CD4-positive, alpha-beta T cell treated with Interleukin-2 at 100 ng/mL for 4 hours (primary cell): ENCODE results near the gene BPIFB2.

Experiments used
- DNase-seq: peaks from one replicate; pipeline ENCODE4 v3.0.0-alpha.2; 2020; ENCODE audit warnings: low spot score

Gene BPIFB2

DNA sequence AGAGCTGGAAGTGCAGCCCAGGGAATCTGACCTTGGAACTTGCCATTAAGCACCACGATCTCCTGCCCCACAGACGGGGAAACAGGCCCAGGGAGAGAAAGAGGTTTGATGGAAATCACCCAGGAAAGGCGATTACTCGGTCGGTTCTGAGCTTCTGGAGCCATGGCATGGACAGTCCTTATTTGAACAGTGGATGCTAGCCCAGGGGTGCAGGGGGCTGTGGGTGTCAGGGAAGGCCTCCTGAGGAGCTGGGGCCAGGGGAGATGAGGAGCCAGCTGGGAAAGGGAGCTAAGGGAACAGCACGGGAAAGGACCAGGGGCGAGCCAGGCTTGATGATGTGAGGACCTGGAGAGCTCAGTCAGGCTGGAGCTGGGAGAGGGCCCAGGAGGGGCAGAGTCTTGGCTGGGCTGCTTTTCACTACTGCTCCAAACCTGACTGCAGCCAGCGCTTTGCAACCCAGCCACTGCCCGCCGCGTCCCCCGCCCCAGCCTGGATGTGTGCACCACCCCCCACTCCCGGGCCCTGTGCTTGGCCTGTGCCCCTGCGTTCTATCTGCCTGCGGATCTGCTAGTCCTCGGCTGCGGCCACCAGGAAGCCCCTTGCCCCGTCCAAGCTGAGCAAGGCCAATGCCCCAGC, 21.1 kb upstream of the BPIFB2 start:
- DNase-seq: no peak

DNA sequence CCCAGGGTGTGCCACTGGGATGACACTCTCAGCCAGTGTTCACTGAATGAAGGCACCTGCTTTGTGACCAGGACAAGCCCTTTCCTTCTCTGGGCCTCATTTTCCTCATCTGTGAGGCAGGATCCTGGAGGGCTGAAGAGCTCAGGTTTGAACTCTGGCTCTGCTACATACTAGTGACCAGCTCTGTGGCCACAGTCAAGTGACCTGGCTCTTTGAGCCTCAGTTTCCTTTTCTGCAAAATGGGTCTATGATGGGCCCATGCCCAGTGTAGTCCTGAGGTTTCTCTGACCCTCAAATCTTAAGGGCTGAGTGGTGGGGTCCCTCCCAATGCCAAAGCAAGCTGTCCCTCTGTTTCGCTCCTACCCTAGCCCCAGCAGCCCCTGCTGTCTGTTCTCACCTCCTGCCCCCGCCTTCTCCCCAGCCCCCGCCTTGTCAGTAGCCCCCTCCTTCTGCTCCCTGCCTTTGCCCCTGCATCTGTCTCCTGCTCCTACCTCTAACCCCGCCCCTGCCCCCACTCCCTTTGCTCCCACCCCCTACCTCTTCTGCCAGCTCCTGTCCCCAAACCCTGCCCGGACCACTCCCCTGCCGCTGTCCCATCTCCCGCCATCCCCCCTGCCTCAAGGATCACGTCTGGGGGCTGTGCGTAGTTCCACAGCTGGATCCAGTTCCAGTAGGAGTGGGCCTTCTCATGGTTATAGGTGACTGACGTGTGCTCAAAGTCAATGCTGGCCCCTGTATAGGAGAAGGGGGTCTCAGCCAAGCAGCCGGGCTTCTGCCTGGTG, 20.3 kb upstream of the BPIFB2 start:
- no peak for DNase-seq

DNA sequence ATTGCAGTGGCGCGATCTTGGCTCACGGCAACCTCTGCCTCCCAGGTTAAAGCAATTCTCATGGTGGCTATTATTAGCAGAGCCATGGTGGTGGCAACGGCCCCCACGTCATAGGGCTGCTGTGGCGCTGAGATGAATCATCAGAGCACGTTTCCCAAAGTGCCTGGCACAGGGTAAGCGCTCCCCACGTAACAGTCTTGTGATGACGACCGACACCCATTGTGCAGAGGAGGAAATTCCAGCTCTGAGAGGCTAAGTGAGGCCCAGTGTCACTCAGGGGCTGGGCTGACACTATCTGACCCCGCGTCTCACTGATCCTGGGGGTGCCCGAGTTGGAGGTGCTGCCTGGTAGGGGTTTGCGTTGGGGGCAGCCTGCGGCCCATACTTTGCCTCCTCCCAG, 19.5 kb upstream of the BPIFB2 start:
- DNase-seq: no peak

DNA sequence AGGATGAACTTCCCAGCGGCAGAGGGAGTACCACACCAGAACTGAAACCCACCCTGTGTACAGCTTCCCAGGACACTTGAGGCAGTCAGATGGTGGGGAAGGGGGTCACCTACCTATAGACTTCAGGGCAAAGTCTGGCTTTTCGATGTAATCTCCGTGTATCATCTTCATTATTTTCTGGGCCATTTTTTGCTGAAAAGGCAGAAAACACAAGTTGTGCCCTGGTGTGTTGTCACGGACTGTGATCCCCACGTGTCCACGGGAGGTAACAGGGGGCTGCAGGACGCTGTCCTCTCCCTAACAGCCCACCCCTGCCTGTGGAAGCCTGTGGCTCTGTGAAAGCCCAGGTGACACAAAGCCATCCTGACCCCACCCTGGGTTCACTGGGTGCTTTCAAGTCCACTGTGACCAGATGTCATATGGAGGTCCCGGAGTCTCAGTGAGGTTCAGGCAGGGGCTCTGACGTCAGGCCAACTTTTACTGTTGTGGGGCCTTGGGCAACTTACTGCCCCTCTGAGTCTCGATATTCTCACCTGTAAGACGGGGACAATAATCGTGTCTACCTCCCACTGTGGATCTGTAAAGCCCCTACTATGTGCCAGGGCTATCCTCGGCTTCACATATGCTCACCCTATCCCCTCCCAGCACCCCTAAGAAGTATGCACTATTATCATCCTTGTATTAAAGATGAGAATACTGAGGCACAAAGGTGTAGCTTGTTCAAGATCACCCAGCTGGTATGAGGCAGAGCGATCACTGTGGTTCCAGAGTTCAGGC, 17.8 kb upstream of the BPIFB2 start:
- DNase-seq: no peak

DNA sequence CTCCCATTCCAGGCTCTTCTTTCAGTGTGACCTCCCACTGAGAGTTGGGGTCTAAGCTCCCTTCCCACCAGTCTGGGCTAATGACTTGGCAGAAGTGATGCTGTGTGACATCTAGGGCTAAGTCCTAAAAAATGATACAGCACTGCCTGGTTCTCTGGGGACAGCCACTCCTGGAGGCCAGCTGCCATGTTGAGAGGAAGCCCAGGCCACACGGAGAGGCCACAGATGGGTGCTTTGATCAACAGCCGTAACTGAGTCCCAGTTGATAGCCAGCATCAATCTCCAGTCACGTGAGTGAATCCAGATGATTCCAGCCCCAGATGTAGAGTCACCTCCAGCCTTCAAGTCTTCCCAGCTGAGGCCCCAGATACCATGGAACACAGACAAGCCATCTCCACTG, 17.1 kb upstream of the BPIFB2 start:
- DNase-seq: no peak

DNA sequence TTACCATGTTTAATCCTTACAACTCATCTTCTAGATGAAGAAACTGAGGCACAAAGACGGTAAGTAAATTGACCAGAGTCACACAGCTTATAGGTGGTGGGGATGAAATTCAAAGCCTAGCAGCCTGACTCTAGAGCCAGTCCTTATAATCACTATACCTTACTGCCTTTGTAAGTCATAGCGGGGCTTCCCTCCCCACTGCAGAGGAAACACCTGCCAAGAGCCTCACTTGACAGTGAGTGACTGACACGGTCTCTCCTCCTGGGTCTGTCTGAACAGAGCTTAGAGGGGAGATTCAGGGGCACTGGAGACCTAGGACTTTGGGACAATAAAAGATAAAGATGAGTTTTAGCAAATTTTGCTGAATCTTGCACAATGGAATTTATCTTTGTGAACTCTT, 16.1 kb upstream of the BPIFB2 start:
- no peak for DNase-seq

DNA sequence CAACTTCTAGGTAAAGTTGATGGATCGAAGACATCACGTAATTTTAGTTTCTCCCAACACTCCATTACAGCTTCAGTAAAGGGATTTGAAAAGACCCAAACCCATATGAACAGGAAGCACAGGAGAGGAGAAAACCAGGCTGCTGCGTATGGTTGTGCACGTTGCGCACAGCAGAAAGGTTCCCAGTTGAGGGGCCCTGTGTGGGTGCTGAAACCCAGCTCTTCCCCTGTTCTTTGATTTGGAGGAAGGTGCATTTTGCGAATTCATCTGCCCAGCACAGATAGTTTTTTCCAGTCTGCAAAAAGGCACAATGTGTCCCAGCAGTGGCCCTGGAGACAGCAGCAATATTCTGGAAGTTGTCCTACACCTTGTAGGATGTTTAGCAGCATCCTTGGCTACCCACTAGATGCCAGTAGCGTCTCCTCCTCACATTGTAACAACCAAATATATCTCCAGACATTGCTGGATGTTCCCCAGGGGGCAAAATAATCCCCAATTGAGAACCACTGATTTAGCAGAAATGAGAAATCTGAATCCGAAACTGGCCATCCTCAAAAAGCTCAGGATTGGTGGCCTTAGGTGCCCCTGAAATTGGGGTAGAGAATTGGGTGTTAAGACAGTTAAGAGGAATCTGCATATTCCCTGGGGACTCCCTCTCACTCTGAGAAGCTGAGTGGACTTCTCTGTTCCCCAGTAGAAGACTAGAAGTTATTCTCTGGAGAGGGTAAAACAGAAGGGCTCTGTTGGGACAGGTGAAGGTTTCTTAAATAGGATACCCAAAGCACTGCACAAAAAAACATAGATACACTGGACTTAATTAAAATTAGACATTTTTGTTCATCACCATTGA, 15.5 kb upstream of the BPIFB2 start:
- no peak for DNase-seq

DNA sequence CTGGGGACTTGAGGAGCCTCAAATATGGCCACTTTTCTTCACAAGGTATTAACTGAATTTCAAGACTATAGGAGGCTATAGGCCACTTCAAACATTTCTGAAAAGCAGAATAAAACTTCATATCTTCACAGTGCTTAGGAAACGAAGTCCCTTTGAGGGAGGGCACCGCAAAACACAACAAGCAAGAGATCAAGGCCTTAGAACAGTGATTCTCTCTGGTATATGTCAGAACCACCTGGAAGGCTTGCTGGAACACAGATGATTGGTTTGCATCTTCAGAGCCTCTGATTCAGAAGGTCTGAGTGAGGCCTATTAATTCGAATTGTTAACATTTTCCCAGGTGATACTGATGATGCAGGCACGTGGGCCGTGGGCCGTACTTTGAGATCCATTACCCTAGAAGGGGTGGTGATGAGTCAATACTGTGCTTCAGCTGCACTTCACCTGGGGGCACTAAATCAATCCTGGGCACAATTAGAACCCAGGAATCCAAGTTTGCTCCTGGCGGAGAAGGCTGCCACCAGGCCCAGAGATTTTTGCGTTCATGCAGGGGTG, 13.9 kb upstream of the BPIFB2 start:
- DNase-seq: no peak

DNA sequence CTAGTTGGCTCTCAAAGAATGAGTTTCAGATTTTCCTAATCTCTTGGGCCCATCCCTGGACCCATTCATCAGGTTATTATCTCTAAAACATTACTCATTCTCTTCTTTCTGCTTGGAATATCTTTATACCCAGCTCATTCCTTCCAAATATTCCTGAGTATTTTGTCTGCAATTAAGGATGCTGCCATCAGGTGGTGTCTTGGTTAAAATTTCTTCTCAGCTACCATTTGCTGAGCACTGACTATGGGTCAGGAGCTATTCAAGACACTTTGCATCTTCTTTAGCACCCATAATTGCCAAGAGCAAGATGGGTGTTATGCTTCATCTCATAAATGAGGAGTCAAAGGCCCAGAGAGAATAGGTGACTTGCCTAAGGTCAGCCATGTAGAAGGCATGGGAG, 11.7 kb upstream of the BPIFB2 start:
- DNase-seq: no peak

DNA sequence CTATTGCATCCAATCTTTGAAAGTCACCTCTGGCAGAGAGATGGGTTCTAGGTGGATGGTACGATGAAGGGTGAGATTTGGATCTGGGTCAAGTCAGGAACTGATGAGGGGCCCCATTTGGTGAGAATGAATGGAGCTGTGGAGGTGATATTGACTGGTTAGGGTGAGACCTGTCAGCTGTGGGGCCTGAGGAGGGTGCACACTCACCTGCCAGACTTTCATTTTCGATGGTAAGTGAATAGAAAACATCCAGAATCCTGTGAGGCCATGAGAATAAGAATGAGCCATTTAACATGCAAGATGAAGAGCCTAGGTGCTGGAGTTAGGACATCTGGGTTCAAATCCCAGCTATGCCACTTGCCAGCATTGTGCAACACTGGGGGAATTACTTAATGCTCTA, 10.1 kb upstream of the BPIFB2 start:
- DNase-seq: no peak

DNA sequence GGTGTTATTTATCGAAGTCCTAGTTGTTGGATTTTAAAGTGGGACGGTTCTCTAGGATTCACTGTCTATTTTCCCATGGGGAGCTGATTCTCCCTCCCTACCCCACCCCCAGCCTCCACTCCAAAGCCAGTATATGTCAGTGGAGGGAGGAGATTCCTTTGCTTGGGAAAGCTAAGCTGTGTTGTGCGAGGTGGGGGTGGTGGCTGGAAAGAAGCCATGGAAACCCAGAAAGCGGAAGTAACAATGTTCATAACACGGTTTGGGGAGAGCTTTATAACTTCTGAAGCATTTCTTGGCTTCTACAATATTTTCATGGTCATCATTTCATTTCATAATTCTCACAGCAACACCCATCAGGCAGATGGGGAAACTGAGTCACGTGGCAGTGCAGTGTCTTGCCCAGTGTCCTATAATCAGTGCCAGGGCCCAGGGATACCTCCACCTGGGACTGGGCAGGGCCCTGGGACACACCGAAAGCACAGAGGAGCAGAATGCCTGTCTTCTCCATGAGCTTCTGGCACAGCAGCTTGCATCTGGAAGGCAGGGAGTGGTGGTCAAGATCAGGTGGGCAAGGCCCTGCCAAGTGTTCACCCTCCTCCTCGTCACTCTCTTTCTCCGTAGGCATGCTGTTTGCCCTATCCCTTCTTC, 7.8 kb upstream of the BPIFB2 start:
- no peak for DNase-seq

DNA sequence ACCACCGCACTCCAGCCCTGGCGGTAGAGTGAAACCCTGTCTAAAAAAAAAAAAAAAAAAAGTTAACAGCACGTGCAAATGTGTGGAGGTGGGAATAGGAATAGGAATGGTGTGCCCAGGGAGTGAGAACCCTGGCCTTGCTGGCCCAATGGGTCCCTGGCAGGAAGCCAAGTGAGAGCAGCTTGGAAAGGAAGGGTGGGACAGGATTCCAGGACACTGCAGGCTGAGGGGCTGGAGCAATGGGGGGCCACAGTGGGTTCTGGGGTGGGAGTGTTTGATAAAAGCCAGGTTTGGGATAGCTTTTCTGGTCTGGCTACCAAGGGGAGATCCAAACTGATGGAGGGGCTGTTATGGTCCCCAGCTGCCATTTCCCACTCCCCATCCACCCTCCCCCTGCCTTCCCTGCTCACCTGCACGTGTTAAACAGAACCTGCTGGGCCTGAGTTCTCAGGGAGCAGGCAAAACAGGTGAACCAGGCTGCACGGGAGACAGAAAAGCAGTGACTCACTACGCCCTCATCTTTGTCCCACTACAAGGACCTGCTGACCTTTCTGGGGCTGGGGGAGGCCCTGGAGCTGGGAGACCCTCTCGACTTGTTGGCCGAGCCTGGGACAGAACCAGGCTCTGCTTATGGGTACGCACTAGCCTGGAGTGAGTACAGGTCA, 6.6 kb upstream of the BPIFB2 start:
- no peak for DNase-seq

DNA sequence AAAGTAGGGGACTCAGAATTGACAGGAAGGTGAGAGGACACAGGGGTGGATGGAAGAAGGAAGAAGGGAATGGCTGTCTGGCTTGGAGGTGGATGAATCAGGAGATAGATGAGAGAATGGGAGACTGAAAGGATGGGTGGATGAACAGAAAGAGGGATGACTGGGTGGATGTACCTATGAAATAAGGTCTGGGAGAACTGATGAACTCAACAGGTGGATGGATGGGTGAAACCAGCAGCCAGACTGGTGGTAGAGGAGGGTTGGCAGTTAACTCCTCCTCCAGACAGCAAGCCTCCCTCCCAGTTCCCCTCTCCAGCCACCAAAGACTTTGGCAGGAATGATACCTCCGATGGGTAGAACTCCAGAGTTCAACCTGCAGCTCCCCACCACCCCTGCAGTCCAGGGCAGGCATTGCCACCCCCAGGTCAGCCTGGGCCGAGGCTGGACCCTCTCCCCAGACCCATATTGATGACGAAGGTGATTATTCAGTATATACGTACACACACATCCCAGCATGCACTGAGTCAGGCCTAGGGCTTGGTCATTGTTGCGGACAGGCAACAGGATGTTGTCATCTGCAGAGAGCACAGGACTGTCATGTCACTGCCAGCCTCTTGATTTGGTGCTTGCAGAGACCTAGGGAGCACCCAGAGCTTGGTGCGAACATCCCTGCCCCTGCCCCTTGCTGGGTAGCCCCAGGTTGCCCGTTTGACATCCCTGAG, 5.3 kb upstream of the BPIFB2 start:
- DNase-seq: no peak

DNA sequence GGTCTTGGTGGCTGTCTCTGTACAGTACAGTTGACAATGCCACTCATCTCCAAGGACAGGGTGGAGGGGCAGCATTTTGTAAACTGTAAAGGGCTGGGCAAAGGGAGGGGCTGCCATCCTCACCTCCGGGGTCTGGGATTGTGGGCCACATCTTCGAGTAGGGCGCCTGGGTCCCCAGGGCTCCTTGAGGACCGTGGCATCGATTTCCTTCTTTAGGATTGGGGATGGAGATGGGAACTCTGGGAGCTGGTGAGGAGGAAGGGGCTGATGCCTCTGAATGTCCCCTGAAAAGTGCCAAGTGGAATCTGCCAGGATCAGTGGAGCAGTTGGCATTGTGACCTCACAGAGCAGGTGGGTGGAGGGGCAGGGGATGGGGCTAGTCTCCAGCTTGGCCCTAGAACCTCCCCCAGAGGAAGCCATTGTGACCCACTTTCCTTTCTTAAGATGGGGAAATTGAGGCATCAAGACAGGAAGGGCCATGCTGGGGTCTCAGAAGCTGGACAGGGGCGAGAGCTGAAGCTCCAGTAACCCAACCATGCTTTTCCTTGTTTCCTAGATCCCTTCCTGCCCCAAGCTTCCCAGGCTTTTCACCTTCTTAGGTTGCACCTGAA, 3.3 kb upstream of the BPIFB2 start, which contains the start of gene SUN5:
Gene SUN5 (minus strand): TSS at position 293 of the 611 bp plus-strand sequence. CDS start 93 bp downstream, at position 200.
- no peak for DNase-seq

DNA sequence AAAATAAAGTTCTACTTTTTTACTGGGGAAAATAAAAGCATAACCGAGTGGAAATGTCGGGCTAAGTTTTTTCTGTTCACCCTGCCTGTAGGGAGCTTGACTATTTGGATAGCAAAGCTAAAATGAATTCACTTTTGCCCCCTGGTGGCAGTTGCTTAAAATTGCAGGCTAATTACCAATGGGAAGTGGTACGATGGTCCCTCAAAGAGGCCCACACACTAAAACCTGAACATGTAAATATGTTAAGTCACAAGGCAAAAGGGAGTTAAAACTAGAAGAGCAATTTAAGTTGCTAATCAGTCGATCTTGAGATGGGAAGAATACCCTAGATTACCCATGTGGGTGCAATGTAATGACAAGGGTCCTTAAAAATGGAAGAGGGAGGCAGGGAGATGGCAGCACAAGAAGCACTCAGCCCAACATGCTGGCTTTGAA, 2.4 kb upstream of the BPIFB2 start:
- DNase-seq: peak; percentile 41

DNA sequence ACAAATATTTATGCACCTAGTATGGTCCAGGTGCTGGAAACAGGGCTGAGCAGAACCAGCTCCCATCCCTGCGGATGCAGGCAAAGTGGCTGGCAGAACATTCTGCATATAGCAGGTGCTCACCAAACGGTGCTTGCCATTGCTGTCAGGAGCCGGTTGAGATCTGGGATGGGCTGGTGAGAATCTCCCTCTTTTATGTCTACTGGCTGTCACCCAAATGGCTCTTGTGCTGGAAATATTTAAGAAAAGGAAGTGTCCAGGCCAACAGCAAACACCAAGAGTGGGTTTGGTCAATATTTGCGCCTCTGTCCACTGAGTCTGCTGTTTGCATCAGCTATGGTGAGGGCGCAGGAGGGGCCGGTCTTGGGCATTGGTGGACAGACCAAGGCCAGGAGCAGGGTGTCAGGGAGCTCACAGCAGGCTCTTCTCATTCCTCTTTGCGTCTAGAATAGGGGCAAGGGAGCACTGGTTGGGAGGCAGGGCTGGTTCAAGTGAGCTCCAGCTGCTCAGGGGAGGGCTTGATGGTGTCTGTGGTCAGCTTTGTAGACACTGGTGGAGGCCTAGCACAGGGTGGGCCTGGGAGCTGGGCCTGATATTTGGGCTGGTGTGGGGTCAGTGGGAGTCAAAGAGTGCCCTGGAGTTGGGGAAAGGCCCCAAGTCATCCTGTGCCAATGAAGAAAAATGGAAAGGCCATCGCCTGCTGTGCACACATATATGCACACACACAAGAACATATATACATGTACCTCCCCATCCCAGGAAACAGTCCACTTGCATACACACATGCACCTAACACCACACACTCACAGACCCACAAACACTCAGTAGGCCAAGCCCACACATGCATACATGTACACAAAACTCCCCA, 1.4 kb upstream of the BPIFB2 start:
- DNase-seq: no peak

DNA sequence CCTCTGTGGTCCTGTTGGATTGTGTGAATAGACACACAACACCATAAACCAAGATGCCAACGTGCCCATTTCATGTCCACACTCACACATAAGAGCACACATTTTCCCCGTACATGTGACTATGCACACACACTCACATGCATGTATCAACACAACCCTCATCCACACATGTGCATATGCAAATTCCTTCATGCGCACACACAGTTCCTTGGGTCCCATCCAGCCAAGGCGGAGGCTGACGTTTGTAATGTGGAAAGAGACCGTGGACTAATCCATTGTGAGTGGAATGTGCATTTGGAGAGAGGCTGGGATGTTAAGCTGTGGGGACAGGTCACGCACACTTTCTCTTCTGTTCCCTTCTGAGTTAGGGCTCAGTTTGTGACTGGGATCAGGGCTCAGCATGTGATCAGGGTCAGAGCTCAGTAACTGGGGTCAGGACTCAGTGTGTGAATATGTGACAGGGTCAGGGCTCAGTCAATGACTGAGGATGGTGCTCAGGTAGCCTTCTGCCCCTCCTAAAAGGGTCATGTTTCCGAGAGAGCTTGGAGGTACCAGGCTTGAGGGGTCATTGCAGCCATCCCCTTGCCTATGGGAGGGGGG, 628 bp upstream of the BPIFB2 start:
- DNase-seq: no peak
